Activated CD4-positive, alpha-beta T cell treated with anti-CD3 and anti-CD28 coated beads, Interleukin-2, amount 50 U/mL, for 24 hours (primary cell): Measurements from ENCODE around the gene DFFB.

Experiments
- DNase-seq, 2 donors: peaks; one replicate each; pipeline ENCODE4 v3.0.0-alpha.2; 2020; ENCODE audit warnings: low read depth in 1 of 2, low spot score in 1 of 2

The DFFB gene

GRCh38 chr1:3924186-3924824 lies 67.0 kb downstream of the DFFB start:
- no peak for DNase-seq

- DNase-seq = no peak
Observed at GRCh38 chr1:3924825-3925220, 67.5 kb downstream of the DFFB start.

GRCh38 chr1:3925256-3925655 lies 68.0 kb downstream of the DFFB start:
- DNase-seq = no peak

GRCh38 chr1:3925762-3926161 lies 68.5 kb downstream of the DFFB start:
- no peak for DNase-seq

- no peak for DNase-seq
Observed at GRCh38 chr1:3926956-3927355, 69.7 kb downstream of the DFFB start.

- no peak for DNase-seq
Observed at GRCh38 chr1:3928586-3928985, 71.3 kb downstream of the DFFB start.

- no peak for DNase-seq
Observed at GRCh38 chr1:3929126-3929525, 71.8 kb downstream of the DFFB start.

- no peak for DNase-seq
Observed at GRCh38 chr1:3930301-3931006, 73.2 kb downstream of the DFFB start.

- no peak for DNase-seq
Observed at GRCh38 chr1:3931007-3931912, 74.0 kb downstream of the DFFB start.

- no peak for DNase-seq
Observed at GRCh38 chr1:3932156-3932919, 75.1 kb downstream of the DFFB start.
